Karpas-422 (cell line): ENCODE measurements around the gene BCL2. TPM values are rescaled to one million over a fixed set of nuclear protein-coding genes. Genes with fewer than 3 reads are reported as not detected.

Experiments
- DNase-seq: peaks from one replicate; pipeline ENCODE4 v3.0.0-alpha.2; 2015
- H2AFZ ChIP-seq: fragments of 200-600 bp; sonication (generic); 2 replicates; pipeline ENCODE4 v1.6.1; 2014; ENCODE audit warnings: antibody characterized with exemption, low read length, mixed read lengths
- H3K27ac ChIP-seq: fragments of 200-600 bp; sonication (generic); 2 replicates; pipeline ENCODE4 v1.5.1; 2014; ENCODE audit warnings: mild to moderate bottlenecking, low read length, moderate library complexity
- H3K27me3 ChIP-seq: fragments of 200-600 bp; sonication (generic); 2 replicates; pipeline ENCODE4 v1.6.1; 2014; ENCODE audit warnings: low read length, mixed read lengths
- H3K36me3 ChIP-seq: fragments of 200-600 bp; sonication (generic); 2 replicates; pipeline ENCODE4 v1.6.1; 2014; ENCODE audit warnings: low read length, mixed read lengths; ENCODE audit not compliant: insufficient read depth
- H3K4me1 ChIP-seq: fragments of 200-600 bp; sonication (generic); 2 replicates; pipeline ENCODE4 v1.6.1; 2014; ENCODE audit warnings: mild to moderate bottlenecking, low read length, mixed read lengths
- H3K4me2 ChIP-seq: fragments of 200-600 bp; sonication (generic); 2 replicates; pipeline ENCODE4 v1.6.1; 2014; ENCODE audit warnings: low read length, low read depth, mild to moderate bottlenecking; ENCODE audit not compliant: poor library complexity, severe bottlenecking
- H3K4me3 ChIP-seq: fragments of 200-600 bp; sonication (generic); 2 replicates; pipeline ENCODE4 v1.5.1; 2014; ENCODE audit warnings: mild to moderate bottlenecking, antibody characterized with exemption, low read length, mixed read lengths
- H3K79me2 ChIP-seq: fragments of 200-600 bp; sonication (generic); 2 replicates; pipeline ENCODE4 v1.6.1; 2014; ENCODE audit warnings: mild to moderate bottlenecking, low read length, mixed read lengths
- H3K9ac ChIP-seq: fragments of 200-600 bp; sonication (generic); 2 replicates; pipeline ENCODE4 v1.6.0; 2014; ENCODE audit warnings: low read length
- H3K9me2 ChIP-seq: fragments of 200-600 bp; sonication (generic), shearing (Covaris generic); replicated peaks from 2 replicates; pipeline ENCODE4 v1.6.0; 2014; ENCODE audit warnings: mild to moderate bottlenecking, low read length, moderate library complexity; ENCODE audit not compliant: insufficient read depth
- H3K9me3 ChIP-seq: fragments of 300-700, 200-600 bp; sonication (generic); 2 replicates; pipeline ENCODE4 v1.6.1; 2014; ENCODE audit warnings: low read length, mixed read lengths
- H4K20me1 ChIP-seq: fragments of 200-600 bp; sonication (generic); 2 replicates; pipeline ENCODE4 v1.6.1; 2014; ENCODE audit warnings: mild to moderate bottlenecking, antibody characterized with exemption, low read length, low read depth; ENCODE audit not compliant: insufficient read depth
- total RNA-seq: library from RNA; depleted of rRNA; stranded (reverse); fragments of >200 nt; shearing (Covaris generic); gene quantifications from 2 replicates; pipeline ENCODE4 v1.2.3, GENCODE V29; 2014; ENCODE audit warnings: low replicate concordance

Gene BCL2
- total RNA-seq, 1 experiment from 2014 or later: 271 TPM

DNA sequence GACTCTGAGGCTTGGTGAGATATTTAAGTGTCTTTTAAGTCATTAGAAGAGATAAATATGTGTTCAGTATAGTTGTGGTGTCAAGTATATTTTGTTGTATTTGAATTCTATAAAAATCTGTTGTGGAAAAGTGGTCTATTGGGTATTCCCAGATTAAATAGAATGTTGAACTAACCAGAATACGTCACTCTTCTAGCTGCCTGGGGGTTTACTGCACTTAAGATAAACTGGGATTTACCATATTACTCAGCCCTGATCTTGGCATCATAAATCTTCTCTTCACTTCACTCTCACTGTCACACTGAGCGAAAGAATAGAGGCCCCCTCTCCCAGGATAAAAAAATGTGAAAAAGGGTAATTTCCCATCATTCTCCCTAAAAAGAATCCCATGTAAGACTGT lies 129.8 kb downstream of the BCL2 start:
- H3K27ac ChIP-seq: no peak overlapping the region
- H3K9me3 ChIP-seq: no peaks in the 10 kb centered on the region
- H3K4me3 ChIP-seq: no peak overlapping the region
- no peaks in the 10 kb centered on the region for H3K27me3 ChIP-seq
- H3K4me2 ChIP-seq: no peak overlapping the region
- no peaks in the 10 kb centered on the region for H3K36me3 ChIP-seq
- peaks cover 60% of the 10 kb centered on the region for H3K4me1 ChIP-seq
- no peaks in the 10 kb centered on the region for H3K9me2 ChIP-seq
- H3K79me2 ChIP-seq: peaks cover 90% of the 10 kb centered on the region
- no peak overlapping the region for H3K9ac ChIP-seq
- DNase-seq: no peak
- H2AFZ ChIP-seq: no peak overlapping the region
- H4K20me1 ChIP-seq: peaks cover 3% of the 10 kb centered on the region; the same call in 1 of the 2 replicates

GRCh38 chr18:63189041-63189440 lies 130.5 kb downstream of the BCL2 start:
- Histone ChIP-seq H3K36me3 (no peaks in the 10 kb centered on the region), H3K4me1 (peaks cover 68% of the 10 kb centered on the region), H3K4me2 (no peak overlapping the region), H3K9me2 (no peaks in the 10 kb centered on the region), H3K79me2 (peaks cover 90% of the 10 kb centered on the region), H3K27ac (peak overlapping the region; percentile 2; the same call in 1 of the 2 replicates), H3K4me3 (no peak overlapping the region), H3K9me3 (no peaks in the 10 kb centered on the region), H3K9ac (no peak overlapping the region), H4K20me1 (peaks cover 10% of the 10 kb centered on the region; the same call in 1 of the 2 replicates), H3K27me3 (no peaks in the 10 kb centered on the region), H2AFZ (no peak overlapping the region)
- DNase-seq: no peak

DNA sequence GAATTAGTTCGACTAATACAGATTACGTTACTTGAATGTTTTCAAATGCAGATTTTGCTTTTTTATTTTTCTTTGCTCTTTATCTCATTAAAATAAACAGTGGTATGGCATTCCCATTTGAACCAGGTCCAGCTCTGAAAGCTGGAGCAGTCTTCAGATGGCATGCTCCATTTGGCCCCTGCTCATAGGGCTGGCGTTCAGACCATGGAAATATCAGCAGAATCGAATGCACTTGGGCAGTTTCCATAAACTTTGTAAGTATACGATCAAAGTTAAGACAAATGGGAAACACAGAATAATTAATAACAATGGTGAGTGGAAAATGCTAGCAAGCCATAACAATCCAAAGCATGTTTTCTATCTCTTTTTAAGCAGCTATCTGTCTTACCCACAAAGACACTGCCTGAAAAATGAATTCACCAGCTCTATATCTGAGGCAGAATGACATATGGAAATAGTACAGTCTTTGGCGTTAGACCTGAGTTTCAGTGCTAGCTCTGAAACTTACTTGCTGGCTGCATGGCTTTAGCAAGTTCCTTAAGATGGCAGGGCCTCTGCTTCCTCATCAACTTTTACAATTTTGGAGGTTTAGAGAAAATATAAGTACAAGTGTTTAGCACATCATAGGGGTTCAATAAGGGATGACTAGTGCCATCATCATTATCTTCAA lies 131.6 kb downstream of the BCL2 start:
- Histone ChIP-seq H3K36me3 (no peaks in the 10 kb centered on the region), H3K79me2 (peaks cover 90% of the 10 kb centered on the region), H3K4me2 (peak overlapping the region; percentile 30), H3K9me3 (no peaks in the 10 kb centered on the region), H4K20me1 (peaks cover 21% of the 10 kb centered on the region; the same call in 1 of the 2 replicates), H3K27me3 (no peaks in the 10 kb centered on the region), H3K9me2 (no peaks in the 10 kb centered on the region), H2AFZ (no peak overlapping the region), H3K4me3 (no peak overlapping the region), H3K9ac (peak overlapping the region; percentile 19; the same call in 1 of the 2 replicates), H3K4me1 (peaks cover 76% of the 10 kb centered on the region), H3K27ac (peak overlapping the region; percentile 70)
- DNase-seq: peak; percentile 45

- Histone ChIP-seq H3K27me3 (no peaks in the 10 kb centered on the region), H3K4me3 (no peak overlapping the region), H3K36me3 (no peaks in the 10 kb centered on the region), H3K4me2 (peak overlapping the region; percentile 30), H2AFZ (no peak overlapping the region), H3K79me2 (peaks cover 90% of the 10 kb centered on the region), H4K20me1 (peaks cover 27% of the 10 kb centered on the region; the same call in 1 of the 2 replicates), H3K9me2 (no peaks in the 10 kb centered on the region), H3K9me3 (no peaks in the 10 kb centered on the region), H3K4me1 (peaks cover 81% of the 10 kb centered on the region), H3K9ac (peak overlapping the region; percentile 19; the same call in 1 of the 2 replicates), H3K27ac (peak overlapping the region; percentile 70)
- peak; percentile 47 for DNase-seq
Measured at GRCh38 chr18:63187223-63187574, 132.4 kb downstream of the BCL2 start.

- H3K27me3 ChIP-seq: no peaks in the 10 kb centered on the region
- no peaks in the 10 kb centered on the region for H3K9me2 ChIP-seq
- peaks cover 86% of the 10 kb centered on the region for H3K4me1 ChIP-seq
- no peaks in the 10 kb centered on the region for H3K36me3 ChIP-seq
- H3K4me2 ChIP-seq: peak overlapping the region; percentile 54
- peaks cover 32% of the 10 kb centered on the region; the same call in 1 of the 2 replicates for H4K20me1 ChIP-seq
- H3K27ac ChIP-seq: peak overlapping the region; percentile 70
- H2AFZ ChIP-seq: no peak overlapping the region
- H3K4me3 ChIP-seq: no peak overlapping the region
- H3K9ac ChIP-seq: peak overlapping the region; percentile 1; the same call in 1 of the 2 replicates
- peaks cover 90% of the 10 kb centered on the region for H3K79me2 ChIP-seq
- H3K9me3 ChIP-seq: no peaks in the 10 kb centered on the region
- peak; percentile 43 for DNase-seq
Measured at GRCh38 chr18:63186520-63187222, 132.9 kb downstream of the BCL2 start.

DNA sequence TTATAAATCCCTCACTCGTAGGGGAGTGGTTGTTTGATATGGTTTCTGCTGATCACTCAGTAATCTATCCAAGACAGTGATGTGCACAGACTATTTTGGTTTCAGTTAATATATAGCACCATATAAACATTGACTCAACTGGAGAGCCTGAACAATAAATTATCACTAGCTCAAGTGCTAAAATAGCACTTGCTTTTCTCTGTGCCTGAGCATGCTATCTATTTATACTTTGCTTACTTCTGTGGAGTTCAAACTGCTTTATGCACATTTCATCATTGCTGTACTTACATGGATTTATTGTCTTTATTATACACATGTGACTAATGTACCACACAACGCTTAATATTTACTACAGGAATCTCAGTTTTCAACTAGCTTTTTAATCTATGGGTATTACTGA lies 133.6 kb downstream of the BCL2 start:
- Histone ChIP-seq H3K4me2 (peak overlapping the region; percentile 54), H4K20me1 (peaks cover 39% of the 10 kb centered on the region; the same call in 1 of the 2 replicates), H3K36me3 (no peaks in the 10 kb centered on the region), H3K9me2 (no peaks in the 10 kb centered on the region), H3K9ac (peak overlapping the region; percentile 1; the same call in 1 of the 2 replicates), H2AFZ (no peak overlapping the region), H3K4me1 (peaks cover 93% of the 10 kb centered on the region), H3K4me3 (no peak overlapping the region), H3K79me2 (peaks cover 92% of the 10 kb centered on the region), H3K9me3 (no peaks in the 10 kb centered on the region), H3K27me3 (no peaks in the 10 kb centered on the region), H3K27ac (peak overlapping the region; percentile 70)
- DNase-seq: peak; percentile 43

DNA sequence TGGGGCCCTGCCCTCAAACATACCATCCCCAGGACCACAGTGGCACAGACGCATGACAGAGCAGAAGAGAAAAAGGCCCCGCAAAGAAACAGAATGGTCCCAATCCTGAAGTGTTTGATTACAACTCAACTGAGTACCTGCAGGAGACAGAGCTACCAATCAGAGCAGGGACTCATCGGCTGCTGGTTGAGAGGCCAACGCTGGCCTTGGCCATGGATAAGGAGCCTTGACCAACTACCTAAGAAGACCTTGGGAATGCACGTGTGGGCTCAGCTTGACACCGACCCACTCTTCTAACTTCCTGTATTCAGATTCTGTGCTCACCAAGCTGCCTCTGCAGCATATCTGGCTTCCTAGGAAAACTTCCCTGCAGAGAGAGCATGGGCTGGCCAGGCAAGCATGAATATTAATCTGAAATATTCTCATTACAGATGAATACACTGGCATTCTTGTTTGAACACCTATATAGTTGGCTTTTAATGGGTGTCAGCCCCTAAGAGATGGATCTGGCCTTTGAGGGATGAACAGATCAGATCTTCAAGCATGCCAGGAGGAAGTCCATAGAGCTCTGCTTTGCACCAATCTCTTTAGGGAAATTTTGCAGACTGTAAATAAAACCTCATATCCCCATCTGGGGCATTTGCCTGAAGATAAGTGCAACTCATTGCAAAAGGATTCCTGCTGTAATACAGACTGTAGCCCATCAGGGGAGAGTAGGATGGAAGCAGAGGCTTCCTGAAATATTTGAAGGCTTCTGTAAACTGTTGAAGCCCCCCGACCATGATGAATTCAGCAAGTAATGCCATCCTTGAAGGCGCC lies 135.4 kb downstream of the BCL2 start:
- peaks cover 99% of the 10 kb centered on the region for H3K4me1 ChIP-seq
- no peaks in the 10 kb centered on the region for H3K9me2 ChIP-seq
- no peak overlapping the region for H2AFZ ChIP-seq
- 0 out of 2 replicates have a peak overlapping the region, but pooled peaks have one; percentile 1 for H3K4me3 ChIP-seq
- peaks cover 52% of the 10 kb centered on the region; the same call in 1 of the 2 replicates for H4K20me1 ChIP-seq
- peak overlapping the region; percentile 70 for H3K27ac ChIP-seq
- peak overlapping the region; percentile 24 for H3K9ac ChIP-seq
- H3K36me3 ChIP-seq: no peaks in the 10 kb centered on the region
- peak; percentile 51 for DNase-seq
- peak overlapping the region; percentile 54 for H3K4me2 ChIP-seq
- no peaks in the 10 kb centered on the region for H3K27me3 ChIP-seq
- peaks cover 97% of the 10 kb centered on the region for H3K79me2 ChIP-seq
- no peaks in the 10 kb centered on the region for H3K9me3 ChIP-seq
